Lower lobe of right lung (tissue), 2 donors: ENCODE results near the gene DYRK1A. TPM values are rescaled to one million over a fixed set of nuclear protein-coding genes. Genes with fewer than 3 reads are reported as not detected.
"Not testable (repeated sequence)": the region's sequence is repeated elsewhere in the genome, so short reads cannot be mapped to it uniquely, and the experiment has no call there.

ENCODE experiments used
- ATAC-seq, 2 donors: fragments of 200-7000 bp; cut with Tn5 transposase; one replicate each; pipeline ENCODE4 v1.9.1; 2020 to 2022; ENCODE audit warnings: mild to moderate bottlenecking in 2 of 2, moderate library complexity in 2 of 2
- DNase-seq: peaks from one replicate; pipeline ENCODE4 v3.0.0-alpha.2; 2020
- H3K27ac ChIP-seq: fragments of 200-600 bp; one replicate; pipeline ENCODE4 v1.8.0; 2022
- H3K27me3 ChIP-seq: fragments of 200-600 bp; one replicate; pipeline ENCODE4 v1.8.0; 2022; ENCODE audit warnings: low read depth
- H3K36me3 ChIP-seq: fragments of 200-600 bp; one replicate; pipeline ENCODE4 v1.8.0; 2022; ENCODE audit warnings: mild to moderate bottlenecking
- H3K4me1 ChIP-seq: fragments of 200-600 bp; one replicate; pipeline ENCODE4 v1.8.0; 2022
- H3K4me3 ChIP-seq: fragments of 200-600 bp; one replicate; pipeline ENCODE4 v1.8.0; 2022; ENCODE audit warnings: mild to moderate bottlenecking
- H3K9me3 ChIP-seq: fragments of 200-600 bp; one replicate; pipeline ENCODE4 v1.8.0; 2022
- intact Hi-C: fragments of 100-400 bp; cut with DNase I; formaldehyde crosslinking; loops from one replicate; pipeline ENCODE4 v1.11.0; 2022
- long read RNA-seq: library from polyadenylated mRNA; unstranded; transcript quantifications from one replicate; pipeline ENCODE4 v2.0.0, GENCODE V29; 2021
- total RNA-seq: library from RNA; stranded (reverse); fragmentation: NEBNext Ultra II Directional; extraction: Animal tissue kit (Norgen Biotek cat#: 25700); gene quantifications from one replicate; pipeline ENCODE4 v1.2.1, GENCODE V29; 2021
- TF ChIP-seq, protein P1 (sequence below): fragments of 200-600 bp; IDR thresholded peaks from one replicate; pipeline ENCODE4 v1.8.0; 2022; ENCODE audit warnings: antibody characterized with exemption, mild to moderate bottlenecking
- donor health status: DM: no; HTN: yes; CAD: no; lungs with severe emphysema.

DYRK1A gene
- total RNA-seq, result 67.7 TPM
- long read RNA-seq, partial matches to known transcripts, result 6 of 23 reads
- long read RNA-seq, other reads (novel, unspliced or antisense), result 14 of 23 reads

DNA sequence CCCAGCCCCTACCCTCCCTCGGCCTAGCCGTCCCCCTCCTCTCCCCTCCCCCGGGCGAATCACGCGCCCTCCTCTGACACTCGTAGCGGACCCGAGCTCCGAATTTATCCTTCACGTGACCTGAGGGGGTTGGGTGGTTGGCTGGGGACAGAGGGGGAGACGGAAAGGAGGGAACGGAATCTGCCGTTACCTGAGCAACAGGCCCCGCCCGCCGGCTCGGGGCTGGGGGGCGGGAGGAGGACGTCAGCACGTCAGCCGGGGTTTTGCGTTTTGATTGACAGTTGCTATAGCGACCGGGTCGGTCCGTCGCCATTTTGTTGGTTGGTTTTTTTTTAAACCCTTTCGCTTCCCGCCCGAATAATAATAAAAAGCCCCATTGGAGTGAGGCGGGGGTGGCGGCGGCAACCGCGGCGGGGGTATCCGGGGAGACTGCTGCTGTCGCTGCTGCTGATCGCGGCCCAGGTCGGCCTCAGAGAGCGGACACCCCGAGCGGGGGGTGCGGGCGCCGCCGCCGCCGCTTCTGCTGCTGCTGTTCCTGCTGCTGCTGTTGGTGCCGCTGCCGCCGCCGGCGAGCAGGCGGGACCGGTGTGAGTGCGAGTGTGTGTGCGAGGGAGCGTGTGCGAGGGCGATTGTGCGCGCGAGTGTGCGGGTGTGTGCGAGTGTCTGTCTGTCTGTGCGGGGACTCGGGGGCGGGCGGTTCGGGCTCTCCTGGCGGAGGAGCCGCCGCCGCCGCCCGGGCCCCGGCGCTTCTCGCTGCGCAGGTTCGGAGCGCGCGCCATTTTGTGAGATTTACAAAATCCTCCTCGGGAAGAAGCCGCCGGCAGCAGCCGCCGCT, at the start of gene DYRK1A:
Gene DYRK1A (plus strand): TSS at position 292 of the 835 bp plus-strand sequence. CDS start 53,602 bp downstream, outside the sequence.
- intact Hi-C loops, result no loop called here
- TF ChIP-seq, protein P1, sequence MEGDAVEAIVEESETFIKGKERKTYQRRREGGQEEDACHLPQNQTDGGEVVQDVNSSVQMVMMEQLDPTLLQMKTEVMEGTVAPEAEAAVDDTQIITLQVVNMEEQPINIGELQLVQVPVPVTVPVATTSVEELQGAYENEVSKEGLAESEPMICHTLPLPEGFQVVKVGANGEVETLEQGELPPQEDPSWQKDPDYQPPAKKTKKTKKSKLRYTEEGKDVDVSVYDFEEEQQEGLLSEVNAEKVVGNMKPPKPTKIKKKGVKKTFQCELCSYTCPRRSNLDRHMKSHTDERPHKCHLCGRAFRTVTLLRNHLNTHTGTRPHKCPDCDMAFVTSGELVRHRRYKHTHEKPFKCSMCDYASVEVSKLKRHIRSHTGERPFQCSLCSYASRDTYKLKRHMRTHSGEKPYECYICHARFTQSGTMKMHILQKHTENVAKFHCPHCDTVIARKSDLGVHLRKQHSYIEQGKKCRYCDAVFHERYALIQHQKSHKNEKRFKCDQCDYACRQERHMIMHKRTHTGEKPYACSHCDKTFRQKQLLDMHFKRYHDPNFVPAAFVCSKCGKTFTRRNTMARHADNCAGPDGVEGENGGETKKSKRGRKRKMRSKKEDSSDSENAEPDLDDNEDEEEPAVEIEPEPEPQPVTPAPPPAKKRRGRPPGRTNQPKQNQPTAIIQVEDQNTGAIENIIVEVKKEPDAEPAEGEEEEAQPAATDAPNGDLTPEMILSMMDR, result no peak

DNA sequence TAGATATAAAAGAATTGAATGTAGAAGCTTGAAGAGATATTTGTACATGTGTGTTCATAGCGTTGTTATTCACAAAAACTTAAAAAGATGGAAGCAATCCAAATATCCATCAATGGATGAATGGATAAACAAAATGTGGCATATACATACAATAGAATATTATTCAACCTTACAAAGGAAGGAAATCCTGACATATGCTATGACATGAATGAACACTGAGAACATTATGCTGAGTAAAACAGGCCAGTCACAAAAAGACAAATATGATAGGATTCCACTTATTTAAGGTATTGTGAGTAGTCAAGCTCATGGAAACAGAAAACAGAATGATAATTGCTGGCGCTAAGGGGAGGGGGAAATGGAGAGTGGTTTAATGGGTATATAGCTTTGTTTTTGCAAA, 47.0 kb upstream of the DYRK1A start:
- DNase-seq (no peak), ATAC-seq (no peak)
- Histone ChIP-seq H3K4me3 (no peak overlapping the region), H3K9me3 (peaks cover 16% of the 10 kb centered on the region), H3K27ac (no peak overlapping the region), H3K4me1 (no peaks in the 10 kb centered on the region), H3K27me3 (no peaks in the 10 kb centered on the region), H3K36me3 (no peaks in the 10 kb centered on the region)
- intact Hi-C loops, result no loop called here
- TF ChIP-seq, protein P1, result no peak

More for the DNA sequence above, at the start of gene DYRK1A:
- peak within 1 kb of the TSS; percentile 88 for H3K4me3 ChIP-seq
- peak; percentile 97 for DNase-seq
- H3K9me3 ChIP-seq, result no peaks in the 10 kb centered on the region
- ATAC-seq, result peak; percentile 94 to 98
- no peaks in the 10 kb centered on the region for H3K36me3 ChIP-seq
- H3K4me1 ChIP-seq, result peaks cover 43% of the 10 kb centered on the region
- peak within 1 kb of the TSS; percentile 99 for H3K27ac ChIP-seq
- H3K27me3 ChIP-seq, result no peaks in the 10 kb centered on the region

DNA sequence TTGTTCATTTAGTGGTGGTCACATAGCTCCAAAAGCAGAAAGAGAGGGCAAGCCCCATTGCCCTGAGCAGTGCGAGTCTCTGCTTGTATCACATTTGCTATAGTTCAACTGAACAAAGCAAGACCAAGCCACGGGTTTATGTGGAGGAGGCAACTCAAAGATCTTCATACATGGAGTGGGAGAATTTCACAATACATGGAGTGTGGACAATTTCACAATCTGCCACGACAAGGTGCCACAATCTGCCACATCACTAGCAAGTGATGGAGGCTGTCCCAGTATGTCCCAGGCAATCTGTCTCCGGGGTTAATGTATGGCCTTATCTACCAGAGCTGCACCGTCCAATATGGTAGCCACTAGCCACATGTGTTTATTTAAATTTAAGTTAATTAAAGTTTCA, 44.5 kb upstream of the DYRK1A start:
- intact Hi-C loops, result no loop called here
- peaks cover 7% of the 10 kb centered on the region for H3K9me3 ChIP-seq
- no peaks in the 10 kb centered on the region for H3K36me3 ChIP-seq
- no peaks in the 10 kb centered on the region for H3K27me3 ChIP-seq
- DNase-seq (no peak), ATAC-seq (no peak)
- TF ChIP-seq, protein P1, result no peak
- H3K4me1 ChIP-seq, result no peaks in the 10 kb centered on the region
- H3K4me3 ChIP-seq, result no peak overlapping the region
- H3K27ac ChIP-seq, result no peak overlapping the region

DNA sequence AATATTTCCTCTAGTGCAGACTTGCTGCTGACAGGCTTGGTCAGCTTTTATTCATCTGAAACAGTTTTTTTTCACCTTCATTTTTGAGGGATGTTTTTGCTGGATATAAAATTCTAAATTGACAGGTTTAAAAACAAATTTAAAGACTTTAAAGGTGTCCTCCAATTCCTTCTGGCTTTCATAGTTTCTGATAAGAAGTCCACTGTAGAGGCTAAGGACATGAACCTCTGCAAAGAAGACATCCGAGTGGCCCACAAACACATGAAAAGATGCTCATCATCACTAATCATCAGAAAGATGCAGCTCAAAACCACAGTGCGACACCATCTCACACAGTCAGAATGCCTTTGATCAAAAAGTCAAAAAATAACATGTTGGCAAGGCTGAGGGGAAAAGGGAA, 42.0 kb upstream of the DYRK1A start:
- DNase-seq (no peak), ATAC-seq (no peak)
- Histone ChIP-seq H3K27ac (no peak overlapping the region), H3K4me3 (no peak overlapping the region), H3K4me1 (no peaks in the 10 kb centered on the region), H3K36me3 (no peaks in the 10 kb centered on the region), H3K27me3 (no peaks in the 10 kb centered on the region), H3K9me3 (no peaks in the 10 kb centered on the region)
- TF ChIP-seq, protein P1, result no peak
- intact Hi-C loops, result no loop called here

DNA sequence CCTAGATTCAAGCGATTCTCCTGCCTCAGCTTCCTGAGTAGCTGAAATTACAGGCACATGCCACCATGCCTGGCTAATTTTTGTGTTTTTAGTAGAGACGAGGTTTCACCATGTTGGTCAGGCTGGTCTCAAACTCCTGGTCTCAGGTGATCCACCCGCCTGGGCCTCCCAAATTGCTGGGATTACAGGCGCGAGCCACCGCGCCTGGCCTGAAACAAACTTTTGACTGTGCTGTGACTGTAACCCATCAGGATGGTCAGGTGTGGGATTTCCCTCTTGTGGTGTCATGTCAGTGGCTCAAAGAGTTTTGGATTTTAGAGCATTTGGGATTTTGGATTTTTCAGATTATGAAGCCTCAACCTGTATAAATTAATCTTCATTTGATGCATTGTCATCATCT, 38.4 kb upstream of the DYRK1A start:
- ATAC-seq, H3K27me3 ChIP-seq, H3K36me3 ChIP-seq, DNase-seq, H3K4me3 ChIP-seq, H3K27ac ChIP-seq, H3K9me3 ChIP-seq, intact Hi-C loops, H3K4me1 ChIP-seq: not testable (repeated sequence)

DNA sequence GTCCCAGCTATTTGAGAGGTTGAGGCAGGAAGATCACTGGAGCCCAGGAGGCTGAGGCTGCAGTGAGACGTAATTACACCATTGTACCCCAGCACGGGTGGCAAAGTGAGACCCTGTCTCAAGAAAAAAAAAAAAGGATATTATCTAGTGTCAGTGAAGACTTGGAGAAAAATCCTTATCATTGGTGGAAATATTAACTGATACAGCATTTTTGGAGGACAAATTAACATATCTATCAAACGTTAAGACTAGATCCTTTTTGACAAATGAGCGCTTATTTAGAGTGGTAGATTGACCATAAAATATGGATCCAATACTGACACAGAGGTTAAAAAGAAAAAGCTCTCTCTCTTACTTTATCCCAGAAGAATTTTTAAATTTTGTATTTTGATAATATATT, 35.2 kb upstream of the DYRK1A start:
- TF ChIP-seq, protein P1, result no peak
- intact Hi-C loops, result no loop called here

More for the DNA sequence above, 35.2 kb upstream of the DYRK1A start:
- H3K9me3 ChIP-seq, result no peaks in the 10 kb centered on the region
- H3K27me3 ChIP-seq, result no peaks in the 10 kb centered on the region
- no peak for DNase-seq
- no peaks in the 10 kb centered on the region for H3K4me1 ChIP-seq
- H3K4me3 ChIP-seq, result no peak overlapping the region
- H3K36me3 ChIP-seq, result no peaks in the 10 kb centered on the region
- H3K27ac ChIP-seq, result no peak overlapping the region
- ATAC-seq, result no peak
